HG03045 (cell line): Measurements from ENCODE around the gene ZDHHC14.
"Not testable (repeated sequence)": the region's sequence is repeated elsewhere in the genome, so short reads cannot be mapped to it uniquely, and the experiment has no call there.

ENCODE experiments used
- ATAC-seq: cut with Tn5 transposase; IDR thresholded peaks from one replicate; pipeline ENCODE4 v1.9.1; 2021; ENCODE audit warnings: mild to moderate bottlenecking, moderate library complexity; ENCODE audit not compliant: unreplicated experiment

Gene ZDHHC14

GRCh38 chr6:157706883-157707282 lies 325.9 kb downstream of the ZDHHC14 start:
- no peak for ATAC-seq

- no peak for ATAC-seq
Observed at GRCh38 chr6:157707576-157707975, 326.6 kb downstream of the ZDHHC14 start.

- ATAC-seq, result no peak
Observed at GRCh38 chr6:157708239-157708638, 327.2 kb downstream of the ZDHHC14 start.

- no peak for ATAC-seq
Observed at GRCh38 chr6:157708933-157709332, 327.9 kb downstream of the ZDHHC14 start.

GRCh38 chr6:157709555-157709954 lies 328.6 kb downstream of the ZDHHC14 start:
- no peak for ATAC-seq

- ATAC-seq, result no peak
Observed at GRCh38 chr6:157710604-157711003, 329.6 kb downstream of the ZDHHC14 start.

GRCh38 chr6:157711060-157711459 lies 330.1 kb downstream of the ZDHHC14 start:
- ATAC-seq, result no peak

GRCh38 chr6:157712585-157713295 lies 331.8 kb downstream of the ZDHHC14 start:
- no peak for ATAC-seq

- no peak for ATAC-seq
Observed at GRCh38 chr6:157713451-157714152, 332.6 kb downstream of the ZDHHC14 start.

GRCh38 chr6:157714153-157714490 lies 333.1 kb downstream of the ZDHHC14 start:
- no peak for ATAC-seq

GRCh38 chr6:157715728-157716164 lies 334.8 kb downstream of the ZDHHC14 start:
- ATAC-seq, result no peak

- ATAC-seq, result no peak
Observed at GRCh38 chr6:157716251-157716995, 335.4 kb downstream of the ZDHHC14 start.

- no peak for ATAC-seq
Observed at GRCh38 chr6:157717340-157717748, 336.4 kb downstream of the ZDHHC14 start.

GRCh38 chr6:157718503-157719187 lies 337.7 kb downstream of the ZDHHC14 start:
- no peak for ATAC-seq

GRCh38 chr6:157720964-157721363 lies 340.0 kb downstream of the ZDHHC14 start:
- ATAC-seq, result not testable (repeated sequence)

GRCh38 chr6:157721426-157721825 lies 340.4 kb downstream of the ZDHHC14 start:
- no peak for ATAC-seq

- no peak for ATAC-seq
Observed at GRCh38 chr6:157721830-157722229, 340.8 kb downstream of the ZDHHC14 start.

- no peak for ATAC-seq
Observed at GRCh38 chr6:157723376-157723775, 342.4 kb downstream of the ZDHHC14 start.

- ATAC-seq, result no peak
Observed at GRCh38 chr6:157724138-157724820, 343.3 kb downstream of the ZDHHC14 start.

- no peak for ATAC-seq
Observed at GRCh38 chr6:157724960-157725741, 344.2 kb downstream of the ZDHHC14 start.
